GM19328 (cell line): ENCODE measurements around the gene GAPDHS.

Experiments
- ATAC-seq: cut with Tn5 transposase; IDR thresholded peaks from one replicate; pipeline ENCODE4 v1.9.1; 2021; ENCODE audit warnings: mild to moderate bottlenecking, moderate library complexity; ENCODE audit not compliant: unreplicated experiment

Gene GAPDHS

GRCh38 chr19:35509861-35510625, 23.2 kb upstream of the GAPDHS start:
- ATAC-seq, result no peak

GRCh38 chr19:35510626-35510964, 22.7 kb upstream of the GAPDHS start:
- no peak for ATAC-seq

- no peak for ATAC-seq
Observed at GRCh38 chr19:35511337-35511736, 21.9 kb upstream of the GAPDHS start.

GRCh38 chr19:35512831-35513627, 20.2 kb upstream of the GAPDHS start:
- ATAC-seq, result no peak

- no peak for ATAC-seq
Observed at GRCh38 chr19:35513628-35514281, 19.5 kb upstream of the GAPDHS start, which contains the start of gene DMKN. Gene DMKN, minus strand, starts transcription at chr19:35513649. Its CDS starts 174 bp downstream, at chr19:35513475.

- ATAC-seq, result no peak
Observed at GRCh38 chr19:35514282-35514809, 18.9 kb upstream of the GAPDHS start.

- ATAC-seq, result no peak
Observed at GRCh38 chr19:35516310-35516709, 16.9 kb upstream of the GAPDHS start.

- no peak for ATAC-seq
Observed at GRCh38 chr19:35517342-35517741, 15.9 kb upstream of the GAPDHS start.

- no peak for ATAC-seq
Observed at GRCh38 chr19:35518313-35518712, 14.9 kb upstream of the GAPDHS start.

GRCh38 chr19:35519291-35519690, 14.0 kb upstream of the GAPDHS start:
- no peak for ATAC-seq

- no peak for ATAC-seq
Observed at GRCh38 chr19:35521124-35521743, 12.0 kb upstream of the GAPDHS start.

GRCh38 chr19:35522745-35523327, 10.4 kb upstream of the GAPDHS start:
- no peak for ATAC-seq

GRCh38 chr19:35524181-35524837, 8.9 kb upstream of the GAPDHS start:
- no peak for ATAC-seq

GRCh38 chr19:35525873-35526272, 7.4 kb upstream of the GAPDHS start:
- no peak for ATAC-seq

GRCh38 chr19:35528218-35529038, 4.8 kb upstream of the GAPDHS start, which contains the start of gene SBSN:
Gene SBSN, minus strand, starts transcription at chr19:35528311. Its CDS starts 30 bp downstream, at chr19:35528281.
- ATAC-seq, result no peak

- no peak for ATAC-seq
Observed at GRCh38 chr19:35529241-35530218, 3.7 kb upstream of the GAPDHS start.

GRCh38 chr19:35531291-35531690, 2.0 kb upstream of the GAPDHS start:
- no peak for ATAC-seq

- ATAC-seq, result no peak
Observed at GRCh38 chr19:35533822-35534392, 651 bp downstream of the GAPDHS start.
